ENCODE measurements around the gene CSK.

- TF ChIP-seq CTCF (IDR thresholded peaks at IDR 0.05): no peak
- no peak for TF ChIP-seq EZH2 (IDR thresholded peaks at IDR 0.05; ENCODE audit: borderline replicate concordance, insufficient read depth, low read depth, low read length, poor library complexity, severe bottlenecking)
These were observed 63.7 kb downstream of the CSK start for GRCh38 chr15:74845581-74845980.

All from B cell (primary cell).